SU-DHL-6 (cell line): Measurements from ENCODE around the gene GDAP1L1.

Experiments used
- H2AFZ ChIP-seq: fragments of 200-600 bp; sonication (generic); 2 replicates; pipeline ENCODE4 v1.6.1; 2014; ENCODE audit warnings: low read depth, mild to moderate bottlenecking, moderate library complexity, mixed read lengths, antibody characterized with exemption, low read length; ENCODE audit not compliant: severe bottlenecking
- H3F3A ChIP-seq: fragments of 200-600 bp; shearing (Covaris generic); 2 replicates; pipeline ENCODE4 v1.6.0; 2016; ENCODE audit warnings: antibody characterized with exemption, mild to moderate bottlenecking; ENCODE audit not compliant: insufficient read depth
- H3K27ac ChIP-seq: fragments of 200-600 bp; sonication (generic); 2 replicates; pipeline ENCODE4 v1.5.1; 2016; ENCODE audit warnings: low read depth, mild to moderate bottlenecking, low read length, moderate library complexity, mixed read lengths
- H3K27me3 ChIP-seq: fragments of 200-600 bp; sonication (generic), shearing (Covaris generic); 2 replicates; pipeline ENCODE4 v1.6.0; 2014; ENCODE audit warnings: mild to moderate bottlenecking, low read length
- H3K36me3 ChIP-seq: fragments of 200-600 bp; sonication (generic); 2 replicates; pipeline ENCODE4 v1.6.1; 2014; ENCODE audit warnings: mild to moderate bottlenecking, low read length, mixed read lengths
- H3K4me2 ChIP-seq: fragments of 300-600, 200-600 bp; shearing (Covaris generic), sonication (generic); 2 replicates; pipeline ENCODE4 v1.6.0; 2014; ENCODE audit warnings: low read length, low read depth, mild to moderate bottlenecking; ENCODE audit not compliant: poor library complexity, severe bottlenecking
- H3K4me3 ChIP-seq: fragments of 200-600 bp; sonication (generic); 2 replicates; pipeline ENCODE4 v1.5.1; 2014; ENCODE audit warnings: antibody characterized with exemption, low read length, mild to moderate bottlenecking, mixed read lengths; ENCODE audit not compliant: insufficient read depth, poor library complexity, severe bottlenecking
- H3K79me2 ChIP-seq: fragments of 200-600 bp; sonication (generic); 2 replicates; pipeline ENCODE4 v1.6.1; 2014; ENCODE audit warnings: mild to moderate bottlenecking, low read length, moderate library complexity; ENCODE audit not compliant: insufficient read depth
- H3K9ac ChIP-seq: fragments of 200-600 bp; sonication (generic); 2 replicates; pipeline ENCODE4 v1.7.0; 2014; ENCODE audit warnings: mild to moderate bottlenecking, low read length
- H3K9me2 ChIP-seq: fragments of 200-600 bp; sonication (generic); replicated peaks from 2 replicates; pipeline ENCODE4 v1.6.1; 2014; ENCODE audit warnings: low read length; ENCODE audit not compliant: insufficient read depth
- H3K9me3 ChIP-seq: fragments of 200-600 bp; sonication (generic); 2 replicates; pipeline ENCODE4 v1.6.1; 2014; ENCODE audit warnings: low read length, mixed read lengths; ENCODE audit not compliant: insufficient read depth
- H4K20me1 ChIP-seq: fragments of 200-600 bp; sonication (generic); 2 replicates; pipeline ENCODE4 v1.6.1; 2014; ENCODE audit warnings: low read depth, mild to moderate bottlenecking, antibody characterized with exemption, low read length, moderate library complexity, mixed read lengths
- CTCF ChIP-seq: fragments of 200-600 bp; sonication (generic); IDR thresholded peaks from one replicate; pipeline ENCODE4 v1.5.1; 2017; ENCODE audit warnings: antibody characterized with exemption, mild to moderate bottlenecking, low read length, moderate library complexity; ENCODE audit not compliant: insufficient read depth, poor library complexity, severe bottlenecking
- EZH2phosphoT487 ChIP-seq: fragments of 200-600 bp; sonication (generic), shearing (Covaris generic); conservative IDR thresholded peaks from 2 replicates; pipeline ENCODE4 v1.6.1; 2018; ENCODE audit warnings: mild to moderate bottlenecking, antibody characterized with exemption, low read length, moderate library complexity, mixed read lengths

Gene GDAP1L1

DNA sequence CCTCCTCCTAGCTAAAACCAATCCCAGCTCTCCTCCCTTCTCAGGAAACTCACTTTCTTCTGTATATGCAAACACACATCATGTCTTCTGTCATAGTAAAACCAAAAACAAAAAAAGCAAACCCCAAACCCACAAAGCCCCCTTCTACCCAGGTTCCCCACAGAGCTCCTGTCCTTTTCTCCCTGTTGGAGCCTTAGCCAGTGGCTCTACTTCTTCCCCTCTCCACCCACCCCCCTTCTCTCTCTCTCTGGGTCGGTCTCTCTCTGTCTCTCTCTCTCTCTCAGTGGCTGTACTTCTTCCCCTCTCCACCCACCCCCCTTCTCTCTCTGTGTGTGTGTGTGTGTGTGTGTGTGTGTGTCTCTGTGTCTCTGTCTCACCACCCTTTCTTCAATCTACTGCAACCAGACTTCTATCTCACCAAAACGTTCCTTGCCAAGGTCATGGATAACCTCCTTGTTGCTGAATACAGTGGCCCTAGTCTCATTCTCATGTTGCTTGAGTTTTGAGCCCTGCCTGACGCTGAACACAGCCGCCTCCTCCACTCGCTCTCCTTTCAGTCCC is 27.9 kb upstream of the GDAP1L1 start:
- Histone ChIP-seq H3K9me3 (no peaks in the 10 kb centered on the region), H3F3A (no peaks in the 10 kb centered on the region), H3K9me2 (no peaks in the 10 kb centered on the region), H3K79me2 (no peaks in the 10 kb centered on the region), H3K4me3 (no peak overlapping the region), H3K4me2 (no peak overlapping the region), H3K27me3 (no peaks in the 10 kb centered on the region), H3K9ac (no peak overlapping the region), H4K20me1 (no peaks in the 10 kb centered on the region), H3K27ac (no peak overlapping the region), H2AFZ (no peak overlapping the region), H3K36me3 (no peaks in the 10 kb centered on the region)
- no peak for TF ChIP-seq CTCF
- TF ChIP-seq EZH2phosphoT487, result no peak

DNA sequence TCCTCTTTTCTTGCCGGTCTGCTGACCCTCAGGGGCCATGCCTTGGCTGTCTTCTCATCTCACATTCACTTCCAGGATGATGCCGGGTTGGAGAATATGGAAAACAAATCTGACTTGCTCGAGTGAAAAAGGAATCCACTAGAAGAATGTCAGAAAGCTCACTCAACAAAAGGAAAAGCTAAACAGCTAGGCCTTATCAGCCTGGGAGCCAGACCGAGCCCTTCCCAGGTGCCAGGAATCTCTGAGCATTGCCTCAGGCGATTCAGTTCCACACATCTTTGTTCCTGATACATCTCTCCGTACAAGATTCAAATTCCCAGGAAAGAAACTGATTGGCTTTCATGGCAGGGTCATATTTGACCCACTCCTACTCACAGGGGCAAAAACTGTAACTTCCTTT is 27.3 kb upstream of the GDAP1L1 start:
- Histone ChIP-seq H3K27ac (no peak overlapping the region), H3K36me3 (no peaks in the 10 kb centered on the region), H2AFZ (no peak overlapping the region), H3K9me2 (no peaks in the 10 kb centered on the region), H3K27me3 (no peaks in the 10 kb centered on the region), H3K79me2 (no peaks in the 10 kb centered on the region), H3F3A (no peaks in the 10 kb centered on the region), H3K4me2 (no peak overlapping the region), H3K9ac (no peak overlapping the region), H4K20me1 (no peaks in the 10 kb centered on the region), H3K4me3 (no peak overlapping the region), H3K9me3 (no peaks in the 10 kb centered on the region)
- no peak for TF ChIP-seq CTCF
- TF ChIP-seq EZH2phosphoT487, result no peak

DNA sequence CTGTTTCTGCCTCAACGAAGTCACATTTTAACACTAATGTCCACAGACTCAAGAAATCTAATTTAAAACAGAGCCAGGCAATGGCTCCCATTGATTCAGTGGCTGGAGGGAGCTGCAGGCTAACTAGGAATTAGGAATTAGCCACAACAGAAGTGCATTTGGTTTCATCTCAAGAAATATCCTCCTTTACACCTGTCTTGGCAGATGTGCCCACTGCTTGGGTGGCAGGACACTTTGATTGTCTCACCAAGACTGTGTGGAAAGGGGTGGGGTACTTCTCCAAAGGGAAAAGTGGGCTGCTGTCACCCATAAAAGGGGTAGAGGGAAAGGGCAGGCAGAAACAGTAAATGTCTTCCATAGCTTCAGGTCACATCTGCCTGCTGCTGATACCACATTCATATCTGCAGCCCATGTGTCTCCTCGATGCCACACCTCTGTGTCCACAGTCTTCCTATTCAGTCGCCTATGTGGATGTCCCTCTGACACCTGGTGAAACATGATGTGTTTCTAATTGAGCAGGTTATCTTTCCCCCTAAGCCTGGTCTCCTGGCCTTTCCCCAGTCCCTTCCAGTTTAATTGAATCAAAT is 25.6 kb upstream of the GDAP1L1 start:
- H3K4me2 ChIP-seq, result no peak overlapping the region
- H4K20me1 ChIP-seq, result no peaks in the 10 kb centered on the region
- H3K79me2 ChIP-seq, result no peaks in the 10 kb centered on the region
- TF ChIP-seq CTCF, result no peak
- no peak for TF ChIP-seq EZH2phosphoT487
- H3K9me2 ChIP-seq, result no peaks in the 10 kb centered on the region
- H3K9ac ChIP-seq, result no peak overlapping the region
- no peak overlapping the region for H3K27ac ChIP-seq
- H2AFZ ChIP-seq, result no peak overlapping the region
- H3F3A ChIP-seq, result no peaks in the 10 kb centered on the region
- H3K4me3 ChIP-seq, result no peak overlapping the region
- no peaks in the 10 kb centered on the region for H3K27me3 ChIP-seq
- no peaks in the 10 kb centered on the region for H3K9me3 ChIP-seq
- H3K36me3 ChIP-seq, result no peaks in the 10 kb centered on the region
